ENCODE data around the gene GPS1. TPM values are rescaled to one million over a fixed set of nuclear protein-coding genes. Genes with fewer than 3 reads are reported as not detected.

Gene GPS1
- total RNA-seq, 1 donor from 2014 or later, result 102 TPM

DNA sequence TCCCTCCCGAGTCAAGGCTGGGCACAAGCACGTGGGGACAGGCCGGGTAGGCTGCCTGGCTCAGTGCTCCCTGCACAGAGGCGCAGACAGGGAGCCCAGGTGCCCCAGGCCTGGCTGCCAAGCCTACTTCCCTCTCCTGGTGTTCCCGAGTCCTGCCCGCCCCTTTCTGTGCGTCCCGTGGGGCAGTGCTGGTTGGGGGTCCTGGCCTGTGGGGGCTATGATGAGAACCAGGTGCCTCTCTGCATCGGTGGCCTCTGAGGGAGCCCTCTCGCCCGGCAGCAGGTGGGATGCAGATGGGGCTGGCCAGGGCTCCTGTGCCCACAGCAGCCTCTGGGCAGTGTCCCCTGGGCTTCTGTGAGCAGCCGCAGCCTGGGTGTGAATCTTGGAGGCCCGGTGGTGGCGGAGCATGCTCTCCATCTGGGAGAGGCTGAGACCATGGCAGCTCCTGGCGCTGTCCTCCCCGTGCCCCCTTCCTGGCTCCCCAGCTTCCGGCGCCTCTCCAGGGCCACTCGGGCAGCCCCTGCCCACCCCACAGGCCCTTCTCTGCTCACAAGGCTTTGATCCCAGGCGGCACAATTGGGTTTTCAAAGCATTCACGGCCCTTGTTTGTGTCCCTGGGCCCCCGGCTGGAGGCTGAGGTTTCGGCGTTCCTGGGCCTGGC is 36.3 kb upstream of the GPS1 start:
- no peaks in the 10 kb centered on the region for H3K36me3 Mint-ChIP-seq (ENCODE audit: low read depth, unreplicated experiment)
- H3K4me2 ChIP-seq (ENCODE audit: low read length), result no peak overlapping the region
- no peaks in the 10 kb centered on the region for H3K27me3 ChIP-seq (ENCODE audit: insufficient read depth, low read length)
- H3K27ac Mint-ChIP-seq (ENCODE audit: unreplicated experiment), result no peak overlapping the region
- no peak overlapping the region for H2AFZ ChIP-seq (ENCODE audit: low read depth, low read length)
- H3K4me1 ChIP-seq (ENCODE audit: insufficient read depth, low read length), result no peaks in the 10 kb centered on the region
- no peak overlapping the region for H3K4me3 Mint-ChIP-seq (ENCODE audit: unreplicated experiment)
- no peak overlapping the region for H3K9ac ChIP-seq (ENCODE audit: low read length)
- no peaks in the 10 kb centered on the region for H3K36me3 ChIP-seq (ENCODE audit: insufficient read depth, low read length)
- H3K9me3 ChIP-seq (ENCODE audit: insufficient read depth, low read depth, low read length), result no peaks in the 10 kb centered on the region
- H3K9me3 Mint-ChIP-seq (ENCODE audit: unreplicated experiment), result no peaks in the 10 kb centered on the region
- peaks cover 5% of the 10 kb centered on the region for H3K79me2 ChIP-seq (ENCODE audit: insufficient read depth, low read length)
- no peaks in the 10 kb centered on the region for H3K4me1 Mint-ChIP-seq (ENCODE audit: low read depth, unreplicated experiment)
- H3K4me3 ChIP-seq (ENCODE audit: insufficient read depth, low read depth, low read length), result no peak overlapping the region
- no peak for TF ChIP-seq EZH2 (IDR thresholded peaks at IDR 0.05; ENCODE audit: insufficient read depth, low read length)
- TF ChIP-seq, protein P1, sequence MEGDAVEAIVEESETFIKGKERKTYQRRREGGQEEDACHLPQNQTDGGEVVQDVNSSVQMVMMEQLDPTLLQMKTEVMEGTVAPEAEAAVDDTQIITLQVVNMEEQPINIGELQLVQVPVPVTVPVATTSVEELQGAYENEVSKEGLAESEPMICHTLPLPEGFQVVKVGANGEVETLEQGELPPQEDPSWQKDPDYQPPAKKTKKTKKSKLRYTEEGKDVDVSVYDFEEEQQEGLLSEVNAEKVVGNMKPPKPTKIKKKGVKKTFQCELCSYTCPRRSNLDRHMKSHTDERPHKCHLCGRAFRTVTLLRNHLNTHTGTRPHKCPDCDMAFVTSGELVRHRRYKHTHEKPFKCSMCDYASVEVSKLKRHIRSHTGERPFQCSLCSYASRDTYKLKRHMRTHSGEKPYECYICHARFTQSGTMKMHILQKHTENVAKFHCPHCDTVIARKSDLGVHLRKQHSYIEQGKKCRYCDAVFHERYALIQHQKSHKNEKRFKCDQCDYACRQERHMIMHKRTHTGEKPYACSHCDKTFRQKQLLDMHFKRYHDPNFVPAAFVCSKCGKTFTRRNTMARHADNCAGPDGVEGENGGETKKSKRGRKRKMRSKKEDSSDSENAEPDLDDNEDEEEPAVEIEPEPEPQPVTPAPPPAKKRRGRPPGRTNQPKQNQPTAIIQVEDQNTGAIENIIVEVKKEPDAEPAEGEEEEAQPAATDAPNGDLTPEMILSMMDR (IDR thresholded peaks at IDR 0.05; ENCODE audit: insufficient read depth, low read depth, low read length), result no peak
- H4K20me1 ChIP-seq (ENCODE audit: insufficient read depth, low read length), result peaks cover 11% of the 10 kb centered on the region
- no peak overlapping the region for H3K27ac ChIP-seq (ENCODE audit: low read depth, low read length)
- no peaks in the 10 kb centered on the region for H3K27me3 Mint-ChIP-seq (ENCODE audit: low read depth, unreplicated experiment)
- FAIRE-seq (no peak), DNase-seq (ENCODE audit: low read depth) (no peak)

- no peaks in the 10 kb centered on the region for H3K9me3 ChIP-seq (ENCODE audit: insufficient read depth, low read depth, low read length)
- FAIRE-seq (no peak), DNase-seq (ENCODE audit: low read depth) (no peak)
- H3K27ac Mint-ChIP-seq (ENCODE audit: unreplicated experiment), result no peak overlapping the region
- H3K27ac ChIP-seq (ENCODE audit: low read depth, low read length), result no peak overlapping the region
- H4K20me1 ChIP-seq (ENCODE audit: insufficient read depth, low read length), result peaks cover 19% of the 10 kb centered on the region
- peaks cover 6% of the 10 kb centered on the region for H3K79me2 ChIP-seq (ENCODE audit: insufficient read depth, low read length)
- no peak for TF ChIP-seq EZH2 (IDR thresholded peaks at IDR 0.05; ENCODE audit: insufficient read depth, low read length)
- H3K36me3 ChIP-seq (ENCODE audit: insufficient read depth, low read length), result no peaks in the 10 kb centered on the region
- H3K4me3 ChIP-seq (ENCODE audit: insufficient read depth, low read depth, low read length), result no peak overlapping the region
- no peak overlapping the region for H2AFZ ChIP-seq (ENCODE audit: low read depth, low read length)
- peaks cover 4% of the 10 kb centered on the region for H3K4me1 ChIP-seq (ENCODE audit: insufficient read depth, low read length)
- H3K27me3 ChIP-seq (ENCODE audit: insufficient read depth, low read length), result no peaks in the 10 kb centered on the region
- no peak overlapping the region for H3K4me2 ChIP-seq (ENCODE audit: low read length)
- H3K9me3 Mint-ChIP-seq (ENCODE audit: unreplicated experiment), result no peaks in the 10 kb centered on the region
- H3K4me3 Mint-ChIP-seq (ENCODE audit: unreplicated experiment), result no peak overlapping the region
- no peaks in the 10 kb centered on the region for H3K4me1 Mint-ChIP-seq (ENCODE audit: low read depth, unreplicated experiment)
- H3K9ac ChIP-seq (ENCODE audit: low read length), result no peak overlapping the region
- H3K36me3 Mint-ChIP-seq (ENCODE audit: low read depth, unreplicated experiment), result no peaks in the 10 kb centered on the region
- no peaks in the 10 kb centered on the region for H3K27me3 Mint-ChIP-seq (ENCODE audit: low read depth, unreplicated experiment)
Observed at GRCh38 chr17:82016061-82016874, 35.4 kb upstream of the GPS1 start.

GRCh38 chr17:82016875-82017459 is 34.7 kb upstream of the GPS1 start:
- H3K9me3 ChIP-seq (ENCODE audit: insufficient read depth, low read depth, low read length), result no peaks in the 10 kb centered on the region
- no peaks in the 10 kb centered on the region for H3K36me3 Mint-ChIP-seq (ENCODE audit: low read depth, unreplicated experiment)
- H3K4me1 ChIP-seq (ENCODE audit: insufficient read depth, low read length), result peaks cover 11% of the 10 kb centered on the region
- TF ChIP-seq, protein P1 (IDR thresholded peaks at IDR 0.05; ENCODE audit: insufficient read depth, low read depth, low read length), result no peak
- TF ChIP-seq EZH2 (IDR thresholded peaks at IDR 0.05; ENCODE audit: insufficient read depth, low read length), result no peak
- H3K27ac ChIP-seq (ENCODE audit: low read depth, low read length), result no peak overlapping the region
- no peak overlapping the region for H3K27ac Mint-ChIP-seq (ENCODE audit: unreplicated experiment)
- H3K9ac ChIP-seq (ENCODE audit: low read length), result no peak overlapping the region
- H3K79me2 ChIP-seq (ENCODE audit: insufficient read depth, low read length), result peaks cover 9% of the 10 kb centered on the region
- H4K20me1 ChIP-seq (ENCODE audit: insufficient read depth, low read length), result peaks cover 26% of the 10 kb centered on the region
- no peak overlapping the region for H3K4me3 Mint-ChIP-seq (ENCODE audit: unreplicated experiment)
- no peaks in the 10 kb centered on the region for H3K36me3 ChIP-seq (ENCODE audit: insufficient read depth, low read length)
- H3K4me3 ChIP-seq (ENCODE audit: insufficient read depth, low read depth, low read length), result no peak overlapping the region
- H3K9me3 Mint-ChIP-seq (ENCODE audit: unreplicated experiment), result no peaks in the 10 kb centered on the region
- no peaks in the 10 kb centered on the region for H3K27me3 ChIP-seq (ENCODE audit: insufficient read depth, low read length)
- H3K27me3 Mint-ChIP-seq (ENCODE audit: low read depth, unreplicated experiment), result no peaks in the 10 kb centered on the region
- H2AFZ ChIP-seq (ENCODE audit: low read depth, low read length), result no peak overlapping the region
- H3K4me2 ChIP-seq (ENCODE audit: low read length), result no peak overlapping the region
- FAIRE-seq (no peak), DNase-seq (ENCODE audit: low read depth) (no peak)
- H3K4me1 Mint-ChIP-seq (ENCODE audit: low read depth, unreplicated experiment), result no peaks in the 10 kb centered on the region
